SK-N-SH (cell line): ENCODE measurements around the gene WIPI1. TPM values are rescaled to one million over a fixed set of nuclear protein-coding genes. Genes with fewer than 3 reads are reported as not detected.

Source experiments
- CTCF ChIA-PET: fragments of 300-600, 350-600 bp; formaldehyde crosslinking; extraction: SDS; loops from one replicate; lab custom pipeline; 2021; lab: Yijun Ruan, JAX
- POLR2A ChIA-PET: fragments of 350-600 bp; sonication (Branson Sonifier 250); formaldehyde crosslinking; extraction: SDS; loops from one replicate; lab custom pipeline; 2020; ENCODE audit warnings: antibody characterized with exemption, inconsistent platforms; lab: Yijun Ruan, JAX
- DNase-seq: peaks from one replicate; pipeline ENCODE4 v3.0.0; 2012
- H2AFZ ChIP-seq: fragments of 200-600 bp; sonication (generic); 2 replicates; pipeline ENCODE4 v1.8.1; 2016; ENCODE audit warnings: antibody characterized with exemption, mild to moderate bottlenecking, low read depth
- H3F3A ChIP-seq: fragments of 200-600 bp; sonication (generic); replicated peaks from 2 replicates; pipeline ENCODE3; 2016; ENCODE audit warnings: antibody characterized with exemption, mild to moderate bottlenecking; ENCODE audit not compliant: insufficient read depth
- H3K27ac ChIP-seq, 2 experiments: fragments of 200-500 bp in 1 of 2; fragments of 200-600 bp in 1 of 2; sonication (Bioruptor generic) in 1 of 2; sonication (generic), shearing (Covaris generic) in 1 of 2; 2 replicates each; pipeline versions ENCODE4 v1.5.1 to v1.6.1; 2014 to 2016; ENCODE audit warnings: low read depth in 2 of 2, inconsistent platforms in 1 of 2, low read length in 1 of 2, mild to moderate bottlenecking in 1 of 2, mixed read lengths in 1 of 2
- H3K27me3 ChIP-seq: fragments of 200-600 bp; sonication (generic), shearing (Covaris generic); 2 replicates; pipeline ENCODE4 v1.6.1; 2016; ENCODE audit warnings: mixed run types; ENCODE audit not compliant: insufficient read depth
- H3K36me3 ChIP-seq, 2 experiments: fragments of 200-500 bp in 1 of 2; fragments of 200-600 bp in 1 of 2; sonication (Bioruptor generic) in 1 of 2; sonication (generic) in 1 of 2; replicated peaks in 1 of 2; 2 replicates each; pipeline versions ENCODE3 to v1.5.1; 2014 to 2016; ENCODE audit warnings: low read length in 1 of 2, mild to moderate bottlenecking in 1 of 2; ENCODE audit not compliant: insufficient read depth in 2 of 2, control insufficient read depth in 1 of 2
- H3K4me1 ChIP-seq, 2 experiments: fragments of 200-500 bp in 1 of 2; fragments of 200-600 bp in 1 of 2; sonication (Bioruptor generic) in 1 of 2; sonication (generic), shearing (Covaris generic) in 1 of 2; 2 replicates each; pipeline versions ENCODE4 v1.5.1 to v1.6.1; 2014 to 2016; ENCODE audit warnings: low read depth in 1 of 2, low read length in 1 of 2, mixed run types in 1 of 2; ENCODE audit not compliant: insufficient read depth in 2 of 2, control insufficient read depth in 1 of 2
- H3K4me2 ChIP-seq: fragments of 200-600 bp; sonication (generic), shearing (Covaris generic); 2 replicates; pipeline ENCODE4 v1.6.1; 2017; ENCODE audit warnings: mixed run types
- H3K4me3 ChIP-seq, 2 experiments: fragments of 200-500 bp in 1 of 2; fragments of 200-600 bp in 1 of 2; sonication (Bioruptor generic) in 1 of 2; sonication (generic), shearing (Covaris generic) in 1 of 2; 2 replicates each; pipeline versions ENCODE4 v1.5.1 to v1.8.1; 2014 to 2016; ENCODE audit warnings: low read depth in 2 of 2, inconsistent platforms in 1 of 2, low read length in 1 of 2, mild to moderate bottlenecking in 1 of 2, mixed read lengths in 1 of 2, moderate library complexity in 1 of 2
- H3K79me2 ChIP-seq: fragments of 200-600 bp; sonication (generic); 2 replicates; pipeline ENCODE4 v1.8.1; 2017; ENCODE audit warnings: mild to moderate bottlenecking; ENCODE audit not compliant: insufficient read depth
- H3K9ac ChIP-seq: fragments of 200-600 bp; sonication (generic); 2 replicates; pipeline ENCODE4 v1.6.1; 2017; ENCODE audit warnings: mixed run types
- H3K9me2 ChIP-seq: fragments of 200-600 bp; sonication (generic); 2 replicates; pipeline ENCODE4 v1.6.1; 2017; ENCODE audit warnings: mixed run types
- H3K9me3 ChIP-seq: fragments of 200-600 bp; sonication (generic); 2 replicates; pipeline ENCODE4 v1.6.1; 2017; ENCODE audit warnings: mixed run types, mild to moderate bottlenecking, moderate library complexity
- H4K20me1 ChIP-seq: fragments of 200-600 bp; sonication (generic); 2 replicates; pipeline ENCODE4 v1.6.1; 2017; ENCODE audit warnings: mild to moderate bottlenecking, mixed run types; ENCODE audit not compliant: insufficient read depth
- EZH2phosphoT487 ChIP-seq: fragments of 200-600 bp; sonication (generic); IDR thresholded peaks from 2 replicates; pipeline ENCODE4 v1.6.1; 2017; ENCODE audit warnings: low read depth, mixed run types, mild to moderate bottlenecking, antibody characterized with exemption, moderate library complexity, borderline replicate concordance
- MXI1 ChIP-seq: IDR thresholded peaks from 2 replicates; pipeline ENCODE4 v1.6.1; 2012; ENCODE audit warnings: mild to moderate bottlenecking, low read depth, low read length, improper control_type of control experiment
- NRF1 ChIP-seq: IDR thresholded peaks from 2 replicates; pipeline ENCODE4 v1.6.1; 2012; ENCODE audit warnings: low read depth, mild to moderate bottlenecking, low read length
- PBX3 ChIP-seq: IDR thresholded peaks from 2 replicates; pipeline ENCODE4; 2012
- RFX5 ChIP-seq: IDR thresholded peaks from 2 replicates; pipeline ENCODE4 v1.6.1; 2012; ENCODE audit warnings: mild to moderate bottlenecking, improper control_type of control experiment, low read length
- TEAD4 ChIP-seq: IDR thresholded peaks from 2 replicates; pipeline ENCODE4 v1.4.0; 2012; ENCODE audit warnings: mild to moderate bottlenecking, borderline replicate concordance; ENCODE audit not compliant: insufficient read depth
- USF2 ChIP-seq: fragments of 150-350 bp; IDR thresholded peaks from 2 replicates; pipeline ENCODE4 v1.6.1; 2017; ENCODE audit warnings: antibody characterized with exemption, low read length, low read depth, borderline replicate concordance
- ZBTB33 ChIP-seq: IDR thresholded peaks from 2 replicates; pipeline ENCODE4 v1.4.0; 2012; ENCODE audit warnings: low read depth, borderline replicate concordance
- WGBS: methylation state at CpG from one replicate; pipeline ENCODE4 v1.1.6; 2017; ENCODE audit warnings: low lambda C conversion rate; 5-methylcytosine and 5-hydroxymethylcytosine counted together
- polyA plus RNA-seq, 3 experiments: library from polyadenylated mRNA; depleted of rRNA; stranded (reverse); fragments of >200 nt; gene quantifications; 2 replicates each; pipeline ENCODE4 v1.2.3, GENCODE V29; 2012

The WIPI1 gene
- polyA plus RNA-seq, 1 of the 3 experiments (the other 2 are of a cell fraction): 52.7 TPM

GRCh38 chr17:68423251-68423650 is 34.0 kb downstream of the WIPI1 start:
- POLR2A ChIA-PET: no interaction called here
- 82% methylated on average over 3 of the region's 3 CpGs for WGBS

GRCh38 chr17:68422821-68423220 is 34.5 kb downstream of the WIPI1 start:
- no peak overlapping the region for H3K27ac ChIP-seq
- CTCF ChIA-PET: interaction anchor here (0.8 to 1.9 kb wide), 4 partner anchors 11 to 42 kb away, joined by 3 to 11 read pairs (median 4); no protein-coding TSS in a partner anchor
- 90% methylated on average over 8 of the region's 8 CpGs for WGBS

More at GRCh38 chr17:68423251-68423650, 34.0 kb downstream of the WIPI1 start:
- H4K20me1 ChIP-seq: no peaks in the 10 kb centered on the region
- no peak overlapping the region for H3K4me2 ChIP-seq
- no peak overlapping the region for H3K9ac ChIP-seq
- H3K27ac ChIP-seq: no peak overlapping the region
- peaks cover 4% of the 10 kb centered on the region for H3F3A ChIP-seq
- H3K4me1 ChIP-seq: no peaks in the 10 kb centered on the region
- H2AFZ ChIP-seq: no peak overlapping the region
- H3K79me2 ChIP-seq: no peaks in the 10 kb centered on the region
- TF ChIP-seq MXI1: no peak
- no peak for TF ChIP-seq ZBTB33
- no peak for TF ChIP-seq EZH2phosphoT487
- TF ChIP-seq PBX3: no peak
- no peak for TF ChIP-seq RFX5
- no peak for TF ChIP-seq USF2
- H3K4me3 ChIP-seq: no peak overlapping the region
- no peaks in the 10 kb centered on the region for H3K9me2 ChIP-seq
- H3K9me3 ChIP-seq: no peaks in the 10 kb centered on the region
- no peak for DNase-seq
- peaks cover 0 to 32% of the 10 kb centered on the region in 2 experiments for H3K36me3 ChIP-seq
- H3K27me3 ChIP-seq: no peaks in the 10 kb centered on the region
- CTCF ChIA-PET: interaction anchor here (0.8 to 1.9 kb wide), 4 partner anchors 10 to 41 kb away, joined by 3 to 11 read pairs (median 4); no protein-coding TSS in a partner anchor

More at GRCh38 chr17:68422821-68423220, 34.5 kb downstream of the WIPI1 start:
- Histone ChIP-seq H3K79me2 (no peaks in the 10 kb centered on the region), H2AFZ (no peak overlapping the region), H3K9ac (no peak overlapping the region), H3K27me3 (no peaks in the 10 kb centered on the region), H3F3A (peaks cover 4% of the 10 kb centered on the region), H3K4me2 (no peak overlapping the region), H3K4me1 (no peaks in the 10 kb centered on the region), H3K9me2 (no peaks in the 10 kb centered on the region), H4K20me1 (no peaks in the 10 kb centered on the region), H3K4me3 (no peak overlapping the region), H3K36me3 (peaks cover 0 to 28% of the 10 kb centered on the region in 2 experiments), H3K9me3 (no peaks in the 10 kb centered on the region)
- TF ChIP-seq TEAD4 (no peak), NRF1 (no peak)
- POLR2A ChIA-PET: no interaction called here
- no peak for DNase-seq
